WERI-Rb-1 (cell line): Measurements from ENCODE around the gene NEIL1.
"Not testable (repeated sequence)": the region's sequence is repeated elsewhere in the genome, so short reads cannot be mapped to it uniquely, and the experiment has no call there.

ENCODE experiments used
- DNase-seq: peaks from one replicate; pipeline ENCODE4 v3.0.0-alpha.2; 2020
- H3K27ac ChIP-seq: fragments of 250-450 bp; sonication (Bioruptor Pico); 2 replicates; pipeline ENCODE4 v1.5.1; 2020; ENCODE audit warnings: mild to moderate bottlenecking, moderate library complexity
- H3K27me3 ChIP-seq: fragments of 250-450 bp; sonication (Bioruptor Pico); 2 replicates; pipeline ENCODE4 v1.5.1; 2021; ENCODE audit warnings: mild to moderate bottlenecking, low read depth, moderate library complexity; ENCODE audit not compliant: insufficient read depth, severe bottlenecking
- H3K36me3 ChIP-seq: fragments of 250-450 bp; sonication (Bioruptor Pico); 2 replicates; pipeline ENCODE4 v1.5.1; 2020; ENCODE audit warnings: mild to moderate bottlenecking, moderate library complexity
- H3K4me3 ChIP-seq: 2 replicates; pipeline ENCODE4 v1.5.1; 2011; ENCODE audit warnings: low read depth, mild to moderate bottlenecking, control low read depth, low read length
- H3K9me3 ChIP-seq: fragments of 250-450 bp; sonication (Bioruptor Pico); 2 replicates; pipeline ENCODE4 v1.5.1; 2021; ENCODE audit warnings: mild to moderate bottlenecking, moderate library complexity; ENCODE audit not compliant: severe bottlenecking
- TF ChIP-seq, protein P1 (sequence below): IDR thresholded peaks from 2 replicates; pipeline ENCODE4 v1.5.1; 2011; ENCODE audit warnings: low read depth, mild to moderate bottlenecking, control low read depth, inconsistent platforms, low read length

NEIL1 gene

GRCh38 chr15:75307778-75308390 lies 39.0 kb upstream of the NEIL1 start:
- DNase-seq, result peak; percentile 87
- no peak overlapping the region for H3K27ac ChIP-seq
- H3K36me3 ChIP-seq, result no peaks in the 10 kb centered on the region
- H3K4me3 ChIP-seq, result no peak overlapping the region; the same call in none of the 2 replicates
- no peaks in the 10 kb centered on the region for H3K9me3 ChIP-seq
- TF ChIP-seq, protein P1, sequence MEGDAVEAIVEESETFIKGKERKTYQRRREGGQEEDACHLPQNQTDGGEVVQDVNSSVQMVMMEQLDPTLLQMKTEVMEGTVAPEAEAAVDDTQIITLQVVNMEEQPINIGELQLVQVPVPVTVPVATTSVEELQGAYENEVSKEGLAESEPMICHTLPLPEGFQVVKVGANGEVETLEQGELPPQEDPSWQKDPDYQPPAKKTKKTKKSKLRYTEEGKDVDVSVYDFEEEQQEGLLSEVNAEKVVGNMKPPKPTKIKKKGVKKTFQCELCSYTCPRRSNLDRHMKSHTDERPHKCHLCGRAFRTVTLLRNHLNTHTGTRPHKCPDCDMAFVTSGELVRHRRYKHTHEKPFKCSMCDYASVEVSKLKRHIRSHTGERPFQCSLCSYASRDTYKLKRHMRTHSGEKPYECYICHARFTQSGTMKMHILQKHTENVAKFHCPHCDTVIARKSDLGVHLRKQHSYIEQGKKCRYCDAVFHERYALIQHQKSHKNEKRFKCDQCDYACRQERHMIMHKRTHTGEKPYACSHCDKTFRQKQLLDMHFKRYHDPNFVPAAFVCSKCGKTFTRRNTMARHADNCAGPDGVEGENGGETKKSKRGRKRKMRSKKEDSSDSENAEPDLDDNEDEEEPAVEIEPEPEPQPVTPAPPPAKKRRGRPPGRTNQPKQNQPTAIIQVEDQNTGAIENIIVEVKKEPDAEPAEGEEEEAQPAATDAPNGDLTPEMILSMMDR, result peak; percentile 95
- no peaks in the 10 kb centered on the region for H3K27me3 ChIP-seq

- no peak overlapping the region for H3K27ac ChIP-seq
- no peaks in the 10 kb centered on the region for H3K27me3 ChIP-seq
- no peak overlapping the region for H3K4me3 ChIP-seq
- TF ChIP-seq, protein P1, result no peak
- no peak for DNase-seq
- H3K36me3 ChIP-seq, result no peaks in the 10 kb centered on the region
- no peaks in the 10 kb centered on the region for H3K9me3 ChIP-seq
Measured at GRCh38 chr15:75309711-75310110, 37.1 kb upstream of the NEIL1 start.

- not testable (repeated sequence) for H3K9me3 ChIP-seq, H3K27me3 ChIP-seq, DNase-seq
Measured at GRCh38 chr15:75312548-75312947, 34.3 kb upstream of the NEIL1 start.

GRCh38 chr15:75313116-75313845 lies 33.6 kb upstream of the NEIL1 start:
- H3K4me3 ChIP-seq, result no peak overlapping the region
- DNase-seq, result no peak
- TF ChIP-seq, protein P1, result no peak

More at GRCh38 chr15:75312548-75312947, 34.3 kb upstream of the NEIL1 start:
- not testable (repeated sequence) for H3K27ac ChIP-seq, H3K36me3 ChIP-seq, H3K4me3 ChIP-seq

DNA sequence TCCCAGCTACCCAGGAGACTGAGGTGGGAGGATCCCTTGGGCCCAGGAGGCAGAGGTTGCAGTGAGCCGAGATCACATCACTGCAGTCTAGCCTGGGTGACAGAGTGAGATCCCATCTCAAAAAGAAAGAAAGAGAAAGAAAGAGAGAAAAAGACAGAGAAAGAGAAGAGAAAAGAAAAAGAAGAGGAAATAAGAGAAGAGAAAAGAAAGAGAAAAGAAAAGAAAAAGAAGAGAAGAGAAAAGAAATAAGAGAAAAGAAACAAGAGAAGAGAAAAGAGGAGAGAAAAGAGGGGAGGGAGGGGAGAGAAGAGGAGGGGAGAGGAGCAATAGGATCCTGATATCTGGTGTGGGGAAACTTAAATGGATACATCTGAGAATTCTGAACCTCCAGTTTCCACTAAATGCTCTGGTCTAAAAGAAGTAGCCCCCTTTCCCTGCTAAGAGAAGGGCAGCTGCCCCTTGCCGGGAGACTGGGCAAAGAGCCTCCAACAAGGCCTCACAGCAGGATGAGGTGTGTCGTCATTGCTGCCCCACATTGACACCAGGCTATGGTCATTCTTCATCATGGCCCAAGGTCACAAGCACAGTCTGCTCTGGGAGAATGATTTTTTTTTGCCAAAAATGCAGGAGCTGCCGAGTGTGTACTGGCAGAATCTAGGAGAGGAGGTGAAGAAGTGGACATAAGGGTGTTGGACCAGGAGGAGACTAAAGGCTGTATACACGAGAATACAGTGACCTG lies 32.1 kb upstream of the NEIL1 start:
- H3K4me3 ChIP-seq, result no peak overlapping the region
- no peaks in the 10 kb centered on the region for H3K9me3 ChIP-seq
- H3K27ac ChIP-seq, result no peak overlapping the region
- TF ChIP-seq, protein P1, result no peak
- no peak for DNase-seq
- no peaks in the 10 kb centered on the region for H3K27me3 ChIP-seq
- no peaks in the 10 kb centered on the region for H3K36me3 ChIP-seq

More at GRCh38 chr15:75313116-75313845, 33.6 kb upstream of the NEIL1 start:
- H3K36me3 ChIP-seq, result no peaks in the 10 kb centered on the region
- no peaks in the 10 kb centered on the region for H3K9me3 ChIP-seq
- H3K27ac ChIP-seq, result no peak overlapping the region
- no peaks in the 10 kb centered on the region for H3K27me3 ChIP-seq

DNA sequence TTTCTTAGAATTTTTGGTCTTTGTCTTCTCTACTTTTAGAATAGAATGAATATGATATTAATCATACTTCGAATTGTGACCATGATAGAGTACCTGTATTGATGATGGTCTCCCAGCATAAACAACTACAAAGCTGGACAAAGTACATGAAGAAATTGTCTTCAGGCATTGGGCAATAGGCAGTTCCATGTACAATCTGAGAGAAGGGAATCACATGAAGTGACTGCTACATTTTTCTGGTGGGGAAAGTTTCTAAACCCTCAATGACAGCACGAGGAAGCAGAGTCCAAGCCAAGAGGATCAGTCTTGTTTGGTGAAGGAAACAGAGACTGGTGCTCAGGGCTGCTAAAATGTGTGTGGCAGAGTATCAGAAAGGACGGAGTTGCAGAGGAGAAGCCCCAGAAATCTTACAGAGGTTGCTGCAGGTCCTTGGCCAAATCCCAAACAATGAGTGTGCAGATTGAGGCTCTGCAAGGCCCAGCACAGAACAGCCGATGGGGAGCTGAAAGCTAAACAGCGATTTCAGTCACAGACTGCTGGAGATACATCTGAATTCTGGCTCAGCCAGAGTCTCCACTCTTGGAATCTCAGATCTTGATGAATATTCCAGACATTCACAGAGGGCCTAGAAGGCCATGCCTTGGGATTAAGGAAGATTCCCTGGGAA lies 27.5 kb upstream of the NEIL1 start:
- not testable (repeated sequence) for H3K36me3 ChIP-seq, H3K9me3 ChIP-seq, DNase-seq

More for the DNA sequence above, 27.5 kb upstream of the NEIL1 start:
- H3K27ac ChIP-seq, H3K4me3 ChIP-seq, H3K27me3 ChIP-seq: not testable (repeated sequence)
